ENCODE data around the gene PDIA4. TPM values are rescaled to one million over a fixed set of nuclear protein-coding genes. Genes with fewer than 3 reads are reported as not detected.

PDIA4 gene
- total RNA-seq, 4 donors from 2014 or later = 33.2 to 58.1 (median 42.8) TPM

DNA sequence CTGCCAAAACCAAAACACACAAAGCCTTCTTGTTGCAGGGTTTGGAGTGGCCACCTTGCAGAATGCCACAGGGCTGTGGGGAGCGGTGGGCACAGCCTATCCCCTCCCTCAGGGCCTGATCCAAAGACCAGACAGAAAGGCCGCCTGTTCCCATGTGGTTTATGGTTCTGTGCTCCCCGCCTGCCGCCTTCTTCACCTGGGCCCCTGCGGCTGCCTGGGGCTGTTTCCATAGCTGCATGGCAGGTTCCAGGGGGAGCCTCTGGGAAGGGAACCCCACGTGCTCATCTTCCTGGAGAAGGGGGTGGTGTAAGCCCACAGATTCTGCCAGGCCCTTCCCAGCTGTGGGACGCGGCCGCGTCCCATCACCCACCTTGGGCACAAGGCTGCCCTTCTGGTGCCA, 73.5 kb downstream of the PDIA4 start:
- Histone ChIP-seq H3K4me1 (no peaks in the 10 kb centered on the region), H3K4me3 (no peak overlapping the region), H3K27me3 (no peaks in the 10 kb centered on the region), H3K27ac (replicated peaks in 1 of 4) (no peak overlapping the region), H3K36me3 (no peaks in the 10 kb centered on the region), H3K9me3 (no peaks in the 10 kb centered on the region)
- intact Hi-C loops (cut with DNase I) = no loop called here
- no peak for DNase-seq (ENCODE audit: extremely low spot score)
- TF ChIP-seq POLR2AphosphoS5 (IDR thresholded peaks at IDR 0.05) (no peak), EP300 (IDR thresholded peaks at IDR 0.05) (no peak), POLR2A (IDR thresholded peaks at IDR 0.05; ENCODE audit: low read depth) (no peak)
- TF ChIP-seq, protein P1, sequence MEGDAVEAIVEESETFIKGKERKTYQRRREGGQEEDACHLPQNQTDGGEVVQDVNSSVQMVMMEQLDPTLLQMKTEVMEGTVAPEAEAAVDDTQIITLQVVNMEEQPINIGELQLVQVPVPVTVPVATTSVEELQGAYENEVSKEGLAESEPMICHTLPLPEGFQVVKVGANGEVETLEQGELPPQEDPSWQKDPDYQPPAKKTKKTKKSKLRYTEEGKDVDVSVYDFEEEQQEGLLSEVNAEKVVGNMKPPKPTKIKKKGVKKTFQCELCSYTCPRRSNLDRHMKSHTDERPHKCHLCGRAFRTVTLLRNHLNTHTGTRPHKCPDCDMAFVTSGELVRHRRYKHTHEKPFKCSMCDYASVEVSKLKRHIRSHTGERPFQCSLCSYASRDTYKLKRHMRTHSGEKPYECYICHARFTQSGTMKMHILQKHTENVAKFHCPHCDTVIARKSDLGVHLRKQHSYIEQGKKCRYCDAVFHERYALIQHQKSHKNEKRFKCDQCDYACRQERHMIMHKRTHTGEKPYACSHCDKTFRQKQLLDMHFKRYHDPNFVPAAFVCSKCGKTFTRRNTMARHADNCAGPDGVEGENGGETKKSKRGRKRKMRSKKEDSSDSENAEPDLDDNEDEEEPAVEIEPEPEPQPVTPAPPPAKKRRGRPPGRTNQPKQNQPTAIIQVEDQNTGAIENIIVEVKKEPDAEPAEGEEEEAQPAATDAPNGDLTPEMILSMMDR (IDR thresholded peaks at IDR 0.05) = no peak
- WGBS = 90% methylated on average over 9 of the region's 10 CpGs

DNA sequence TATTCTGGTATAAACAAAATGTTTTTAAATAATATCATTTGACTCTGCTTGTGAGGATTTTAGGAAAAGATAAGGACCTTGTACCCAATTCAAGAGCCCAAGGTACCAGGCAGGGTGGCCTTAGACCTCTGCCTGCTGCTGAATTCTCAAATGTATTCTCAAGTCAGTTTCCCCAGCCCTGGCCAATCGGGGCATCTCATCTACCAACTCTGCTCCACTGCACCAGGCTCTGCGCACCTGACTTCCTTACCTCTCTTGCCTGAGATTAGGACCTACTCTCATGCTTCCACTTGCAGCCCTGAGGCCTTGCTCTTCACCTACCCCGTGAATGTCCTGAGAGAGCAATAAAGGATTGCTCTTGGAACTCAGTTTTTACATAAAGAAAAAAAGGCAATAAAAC, 74.6 kb downstream of the PDIA4 start:
- intact Hi-C loops (cut with DNase I) = no loop called here
- 81% methylated on average over 3 of the region's 3 CpGs for WGBS
- TF ChIP-seq POLR2A (IDR thresholded peaks at IDR 0.05; ENCODE audit: low read depth) (no peak), EP300 (IDR thresholded peaks at IDR 0.05) (no peak), POLR2AphosphoS5 (IDR thresholded peaks at IDR 0.05) (no peak)
- TF ChIP-seq, protein P1 (IDR thresholded peaks at IDR 0.05) = no peak

More for the DNA sequence above, 74.6 kb downstream of the PDIA4 start:
- Histone ChIP-seq H3K36me3 (no peaks in the 10 kb centered on the region), H3K4me3 (no peak overlapping the region), H3K27ac (replicated peaks in 1 of 4) (no peak overlapping the region), H3K27me3 (no peaks in the 10 kb centered on the region), H3K9me3 (no peaks in the 10 kb centered on the region), H3K4me1 (no peaks in the 10 kb centered on the region)
- DNase-seq (ENCODE audit: extremely low spot score) = no peak

Small RNA genes within 50 kb of the gene (small RNA-seq; reads per million reads assigned to genes)
- gene COX6B1P1 (0 reads per million in 3 donors), gene RNU6-650P (0 reads per million in 3 donors), gene RNY1 (772 to 3,186 (median 1,002) reads per million in 3 donors), gene RNY3 (52.1 to 71.5 (median 56.1) reads per million in 3 donors), gene RNY4 (2,042 to 2,615 (median 2,124) reads per million in 3 donors)

Other genes with a start within 250 kb of the PDIA4 start
- gene EZH2, start 144.2 kb downstream of the PDIA4 start, total RNA-seq = under 1 TPM in 3 of 4 donors, not detected in 1; 0.33 to 0.52 (median 0.45) TPM
- gene ZNF786, start 62.2 kb upstream of the PDIA4 start, total RNA-seq = 10 to 100 TPM in 1 of 4 donors, 1 to 10 TPM in 3; 4.5 to 10.7 (median 5.6) TPM
- gene ZNF425, start 97.8 kb upstream of the PDIA4 start, total RNA-seq = 1 to 10 TPM; 2.1 to 3.9 (median 3.3) TPM
- gene ZNF398, start 118.9 kb upstream of the PDIA4 start, total RNA-seq = 10 to 100 TPM; 16.9 to 22.6 (median 19.2) TPM
- 10 to 100 TPM; 16.9 to 28.7 (median 22.2) TPM for gene ZNF282, start 167.0 kb upstream of the PDIA4 start, total RNA-seq
- 1 to 10 TPM; 4.8 to 8.8 (median 7.4) TPM for gene ZNF212, start 211.1 kb upstream of the PDIA4 start, total RNA-seq
- 10 to 100 TPM in 3 of 4 donors, 1 to 10 TPM in 1; 8.4 to 12.2 (median 11.9) TPM for gene ZNF783, start 233.7 kb upstream of the PDIA4 start, total RNA-seq